ENCODE measurements around the gene PTGFRN.

DNA sequence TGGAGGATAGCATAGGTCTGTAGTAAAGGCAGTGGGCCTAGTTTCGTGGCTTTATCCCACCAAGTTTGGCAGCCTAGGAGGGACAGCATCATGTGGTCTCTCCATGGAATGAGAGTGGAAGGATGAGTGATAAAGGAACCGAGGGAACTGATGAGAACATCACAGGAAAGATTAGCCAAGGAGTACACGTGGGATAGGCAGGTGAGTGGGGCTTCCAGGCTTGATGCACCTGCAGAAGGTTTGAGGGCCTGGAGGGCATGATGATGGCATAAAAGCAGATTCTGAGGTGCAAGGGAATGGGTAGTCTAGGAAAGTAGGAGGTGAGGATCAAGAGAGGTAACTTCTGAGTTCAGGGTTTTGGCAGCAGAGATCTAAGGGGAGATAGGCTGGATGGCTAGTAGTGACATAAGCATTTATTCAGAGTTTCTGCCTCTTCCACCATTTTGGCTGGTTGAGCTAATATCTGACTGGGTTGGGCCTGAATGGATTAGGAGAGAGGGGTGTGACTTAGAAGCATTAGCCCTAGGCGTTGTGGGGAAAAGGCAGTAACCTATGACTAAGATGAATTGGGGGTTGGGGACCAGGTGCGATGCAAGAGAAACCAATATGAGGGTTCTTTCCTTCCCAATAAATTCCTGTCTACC, 9.1 kb downstream of the PTGFRN start:
- TF ChIP-seq RARB (CRISPR knock-in tag; IDR thresholded peaks at IDR 0.05) = no peak
- TF ChIP-seq, protein P1, sequence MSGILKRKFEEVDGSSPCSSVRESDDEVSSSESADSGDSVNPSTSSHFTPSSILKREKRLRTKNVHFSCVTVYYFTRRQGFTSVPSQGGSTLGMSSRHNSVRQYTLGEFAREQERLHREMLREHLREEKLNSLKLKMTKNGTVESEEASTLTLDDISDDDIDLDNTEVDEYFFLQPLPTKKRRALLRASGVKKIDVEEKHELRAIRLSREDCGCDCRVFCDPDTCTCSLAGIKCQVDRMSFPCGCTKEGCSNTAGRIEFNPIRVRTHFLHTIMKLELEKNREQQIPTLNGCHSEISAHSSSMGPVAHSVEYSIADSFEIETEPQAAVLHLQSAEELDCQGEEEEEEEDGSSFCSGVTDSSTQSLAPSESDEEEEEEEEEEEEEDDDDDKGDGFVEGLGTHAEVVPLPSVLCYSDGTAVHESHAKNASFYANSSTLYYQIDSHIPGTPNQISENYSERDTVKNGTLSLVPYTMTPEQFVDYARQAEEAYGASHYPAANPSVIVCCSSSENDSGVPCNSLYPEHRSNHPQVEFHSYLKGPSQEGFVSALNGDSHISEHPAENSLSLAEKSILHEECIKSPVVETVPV (CRISPR knock-in tag; IDR thresholded peaks at IDR 0.05) = no peak
- no peak for TF ChIP-seq CSDC2 (CRISPR knock-in tag; IDR thresholded peaks at IDR 0.05)
- no peak for TF ChIP-seq GLIS3 (CRISPR knock-in tag; IDR thresholded peaks at IDR 0.05)
- no peak for TF ChIP-seq SNAI2 (CRISPR knock-in tag; IDR thresholded peaks at IDR 0.05)
- TF ChIP-seq ZFP30 (CRISPR knock-in tag; IDR thresholded peaks at IDR 0.05) = no peak
- no peak for TF ChIP-seq TOX (CRISPR knock-in tag; IDR thresholded peaks at IDR 0.05; ENCODE audit: borderline replicate concordance)
- TF ChIP-seq ZNF70 (CRISPR knock-in tag; IDR thresholded peaks at IDR 0.05) = no peak
- TF ChIP-seq ARNTL (CRISPR knock-in tag; IDR thresholded peaks at IDR 0.05; ENCODE audit: borderline replicate concordance, low read depth) = no peak
